Measurements from ENCODE around the gene MYNN. TPM values are rescaled to one million over a fixed set of nuclear protein-coding genes. Genes with fewer than 3 reads are reported as not detected.

Gene MYNN
- total RNA-seq, 1 experiment from 2014 or later = 16.2 TPM

DNA sequence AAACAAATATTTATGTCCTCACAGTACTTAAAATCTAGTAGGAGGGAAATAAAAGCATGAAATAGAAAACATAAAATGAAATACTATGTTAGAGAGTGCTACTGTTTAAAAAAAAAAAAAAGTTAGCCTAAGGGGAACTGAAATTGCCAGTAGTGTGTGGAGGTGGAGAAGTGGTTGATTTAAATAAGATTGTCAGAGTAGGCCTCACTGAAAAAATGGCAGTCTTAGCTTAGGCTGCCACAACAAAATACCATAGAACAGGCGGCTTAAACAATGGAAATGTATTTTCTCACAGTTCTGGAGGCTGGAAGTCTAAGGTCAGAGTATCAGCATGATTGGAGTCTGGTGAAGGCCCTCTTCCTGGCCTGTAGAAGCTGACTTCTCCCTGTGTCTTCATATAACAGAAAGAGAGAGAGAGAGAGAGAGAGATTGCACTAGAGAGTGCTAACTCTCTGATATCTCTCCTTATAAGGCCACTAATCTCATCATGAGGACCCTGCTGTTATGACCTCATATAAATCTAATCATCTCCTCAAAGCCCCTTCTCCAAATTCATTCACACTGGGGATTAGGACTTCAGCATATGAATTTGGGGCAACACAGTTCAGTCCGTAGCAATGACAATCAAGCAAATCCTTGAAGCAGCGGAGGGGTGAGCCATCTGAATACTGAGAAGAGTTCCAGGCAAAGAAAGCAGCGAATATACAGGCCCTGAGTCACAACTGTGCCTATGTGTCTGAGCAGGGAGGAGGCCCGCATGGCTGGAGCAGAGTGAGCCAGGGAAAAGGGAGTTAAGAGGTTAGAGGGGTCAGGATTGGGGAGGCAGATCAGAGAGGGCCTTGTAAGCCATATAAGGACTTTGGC is 63.1 kb downstream of the MYNN start:
- Histone ChIP-seq H3K9me3 (ENCODE audit: control insufficient read depth, insufficient read depth, low read depth, low read length) (no peaks in the 10 kb centered on the region), H3K36me3 (ENCODE audit: control insufficient read depth, insufficient read depth, low read length) (no peaks in the 10 kb centered on the region), H3K4me3 (ENCODE audit: low read depth in 2 of 2, low read length in 2 of 2) (no peak overlapping the region), H3K4me1 (ENCODE audit: control insufficient read depth, insufficient read depth, low read length) (no peaks in the 10 kb centered on the region), H3K27me3 (ENCODE audit: control insufficient read depth, insufficient read depth, low read length) (peaks cover 14% of the 10 kb centered on the region; the same call in 1 of the 2 replicates), H3K27ac (ENCODE audit: low read length) (no peak overlapping the region)
- CTCF ChIA-PET = no interaction called here
- intact Hi-C loops (cut with micrococcal nuclease; ENCODE audit: unreplicated experiment) = no loop called here
- in situ Hi-C loops (cut with HindIII; ENCODE audit: low pct_unique_long_range_greater_than_20kb, low sequenced_read_pairs) = no loop called here
- TF ChIP-seq TCF7L2 (IDR thresholded peaks at IDR 0.05; ENCODE audit: low read depth, low read length) (no peak), SIN3A (IDR thresholded peaks at IDR 0.05; ENCODE audit: borderline replicate concordance, insufficient read depth, low read depth, low read length) (no peak), POLR2AphosphoS5 (IDR thresholded peaks at IDR 0.05; ENCODE audit: low read depth, low read length) (no peak)
- TF ChIP-seq, protein P1, sequence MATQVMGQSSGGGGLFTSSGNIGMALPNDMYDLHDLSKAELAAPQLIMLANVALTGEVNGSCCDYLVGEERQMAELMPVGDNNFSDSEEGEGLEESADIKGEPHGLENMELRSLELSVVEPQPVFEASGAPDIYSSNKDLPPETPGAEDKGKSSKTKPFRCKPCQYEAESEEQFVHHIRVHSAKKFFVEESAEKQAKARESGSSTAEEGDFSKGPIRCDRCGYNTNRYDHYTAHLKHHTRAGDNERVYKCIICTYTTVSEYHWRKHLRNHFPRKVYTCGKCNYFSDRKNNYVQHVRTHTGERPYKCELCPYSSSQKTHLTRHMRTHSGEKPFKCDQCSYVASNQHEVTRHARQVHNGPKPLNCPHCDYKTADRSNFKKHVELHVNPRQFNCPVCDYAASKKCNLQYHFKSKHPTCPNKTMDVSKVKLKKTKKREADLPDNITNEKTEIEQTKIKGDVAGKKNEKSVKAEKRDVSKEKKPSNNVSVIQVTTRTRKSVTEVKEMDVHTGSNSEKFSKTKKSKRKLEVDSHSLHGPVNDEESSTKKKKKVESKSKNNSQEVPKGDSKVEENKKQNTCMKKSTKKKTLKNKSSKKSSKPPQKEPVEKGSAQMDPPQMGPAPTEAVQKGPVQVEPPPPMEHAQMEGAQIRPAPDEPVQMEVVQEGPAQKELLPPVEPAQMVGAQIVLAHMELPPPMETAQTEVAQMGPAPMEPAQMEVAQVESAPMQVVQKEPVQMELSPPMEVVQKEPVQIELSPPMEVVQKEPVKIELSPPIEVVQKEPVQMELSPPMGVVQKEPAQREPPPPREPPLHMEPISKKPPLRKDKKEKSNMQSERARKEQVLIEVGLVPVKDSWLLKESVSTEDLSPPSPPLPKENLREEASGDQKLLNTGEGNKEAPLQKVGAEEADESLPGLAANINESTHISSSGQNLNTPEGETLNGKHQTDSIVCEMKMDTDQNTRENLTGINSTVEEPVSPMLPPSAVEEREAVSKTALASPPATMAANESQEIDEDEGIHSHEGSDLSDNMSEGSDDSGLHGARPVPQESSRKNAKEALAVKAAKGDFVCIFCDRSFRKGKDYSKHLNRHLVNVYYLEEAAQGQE (IDR thresholded peaks at IDR 0.05; ENCODE audit: insufficient read depth in 1 of 2, low read depth in 2 of 2, low read length in 1 of 2) = no peak
- TF ChIP-seq, protein P2, sequence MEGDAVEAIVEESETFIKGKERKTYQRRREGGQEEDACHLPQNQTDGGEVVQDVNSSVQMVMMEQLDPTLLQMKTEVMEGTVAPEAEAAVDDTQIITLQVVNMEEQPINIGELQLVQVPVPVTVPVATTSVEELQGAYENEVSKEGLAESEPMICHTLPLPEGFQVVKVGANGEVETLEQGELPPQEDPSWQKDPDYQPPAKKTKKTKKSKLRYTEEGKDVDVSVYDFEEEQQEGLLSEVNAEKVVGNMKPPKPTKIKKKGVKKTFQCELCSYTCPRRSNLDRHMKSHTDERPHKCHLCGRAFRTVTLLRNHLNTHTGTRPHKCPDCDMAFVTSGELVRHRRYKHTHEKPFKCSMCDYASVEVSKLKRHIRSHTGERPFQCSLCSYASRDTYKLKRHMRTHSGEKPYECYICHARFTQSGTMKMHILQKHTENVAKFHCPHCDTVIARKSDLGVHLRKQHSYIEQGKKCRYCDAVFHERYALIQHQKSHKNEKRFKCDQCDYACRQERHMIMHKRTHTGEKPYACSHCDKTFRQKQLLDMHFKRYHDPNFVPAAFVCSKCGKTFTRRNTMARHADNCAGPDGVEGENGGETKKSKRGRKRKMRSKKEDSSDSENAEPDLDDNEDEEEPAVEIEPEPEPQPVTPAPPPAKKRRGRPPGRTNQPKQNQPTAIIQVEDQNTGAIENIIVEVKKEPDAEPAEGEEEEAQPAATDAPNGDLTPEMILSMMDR (IDR thresholded peaks at IDR 0.05) = no peak
- POLR2A ChIA-PET = no interaction called here
- DNase-seq (ENCODE audit: low read depth, low spot score) (no peak), ATAC-seq (no peak)
- BruUV-seq (replicated peaks) = no TSS peak

DNA sequence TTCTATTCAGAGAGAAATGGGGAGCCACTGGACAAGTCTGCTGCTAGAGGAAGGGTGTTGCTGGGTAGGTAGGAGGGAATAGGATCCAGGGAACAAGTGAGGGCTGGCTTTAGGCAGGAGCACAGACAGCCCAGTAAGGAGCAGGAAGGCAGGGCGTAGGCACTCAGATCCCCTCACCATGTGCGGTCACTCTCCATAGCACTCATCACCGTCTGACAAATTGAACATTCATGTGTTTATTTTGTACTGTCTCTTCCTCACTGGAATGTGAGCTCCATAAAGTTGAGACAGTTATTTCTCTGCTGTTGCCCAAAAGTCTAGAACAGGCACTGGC is 63.7 kb downstream of the MYNN start:
- TF ChIP-seq SIN3A (IDR thresholded peaks at IDR 0.05; ENCODE audit: borderline replicate concordance, insufficient read depth, low read depth, low read length) (no peak), TCF7L2 (IDR thresholded peaks at IDR 0.05; ENCODE audit: low read depth, low read length) (no peak), POLR2AphosphoS5 (IDR thresholded peaks at IDR 0.05; ENCODE audit: low read depth, low read length) (no peak)
- TF ChIP-seq, protein P2 (IDR thresholded peaks at IDR 0.05) = no peak
- TF ChIP-seq, protein P1 (IDR thresholded peaks at IDR 0.05; ENCODE audit: insufficient read depth in 1 of 2, low read depth in 2 of 2, low read length in 1 of 2) = no peak
- no peak overlapping the region for H3K4me3 ChIP-seq (ENCODE audit: low read depth in 2 of 2, low read length in 2 of 2)
- intact Hi-C loops (cut with micrococcal nuclease; ENCODE audit: unreplicated experiment) = no loop called here
- ChIA-PET CTCF (no interaction called here), POLR2A (no interaction called here)
- BruUV-seq (replicated peaks) = no TSS peak
- H3K9me3 ChIP-seq (ENCODE audit: control insufficient read depth, insufficient read depth, low read depth, low read length) = no peaks in the 10 kb centered on the region
- H3K27me3 ChIP-seq (ENCODE audit: control insufficient read depth, insufficient read depth, low read length) = peaks cover 14% of the 10 kb centered on the region; the same call in 1 of the 2 replicates
- no peaks in the 10 kb centered on the region for H3K36me3 ChIP-seq (ENCODE audit: control insufficient read depth, insufficient read depth, low read length)
- DNase-seq (ENCODE audit: low read depth, low spot score) (no peak), ATAC-seq (no peak)
- no peak overlapping the region for H3K27ac ChIP-seq (ENCODE audit: low read length)
- H3K4me1 ChIP-seq (ENCODE audit: control insufficient read depth, insufficient read depth, low read length) = no peaks in the 10 kb centered on the region
- in situ Hi-C loops (cut with HindIII; ENCODE audit: low pct_unique_long_range_greater_than_20kb, low sequenced_read_pairs) = no loop called here

Measured in Panc1 (cell line).